ENCODE measurements around the gene COPG1. TPM values are rescaled to one million over a fixed set of nuclear protein-coding genes. Genes with fewer than 3 reads are reported as not detected.
"Not testable (repeated sequence)": the region's sequence is repeated elsewhere in the genome, so short reads cannot be mapped to it uniquely, and the experiment has no call there.

Gene COPG1
- total and polyA plus RNA-seq, 2 donors (not counting 3 experiments of a cell fraction or from before 2014, with no cell fraction given), result 112 to 202 TPM

DNA sequence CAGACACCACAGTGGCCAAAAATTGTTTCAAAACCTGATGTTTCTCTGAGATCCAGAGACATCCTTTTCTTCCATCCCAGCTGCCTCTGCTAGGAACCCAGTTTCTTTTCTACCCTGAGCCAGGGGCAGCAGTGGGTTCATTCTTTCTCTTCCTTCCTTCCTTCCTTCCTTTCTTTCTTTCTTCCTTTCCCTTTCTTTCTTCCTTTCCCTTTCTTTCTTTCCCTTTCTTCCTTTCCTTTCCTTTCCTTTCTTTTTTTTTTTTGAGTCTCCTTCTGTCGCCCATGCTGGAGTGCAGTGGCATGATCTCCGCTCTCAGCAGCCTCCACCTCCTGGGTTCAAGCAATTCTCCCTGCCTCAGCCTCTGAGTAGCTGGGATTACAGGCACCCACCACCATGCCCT is 30.7 kb upstream of the COPG1 start:
- H3K4me3 ChIP-seq (replicated peaks in 1 of 3; ENCODE audit: insufficient read depth in 1 of 3, low read depth in 1 of 3, low read length in 3 of 3), result no peak overlapping the region
- H3K79me2 ChIP-seq (ENCODE audit: control insufficient read depth, insufficient read depth, low read length), result no peaks in the 10 kb centered on the region
- CTCF ChIA-PET, result interaction anchor here (1.3 kb wide), 1 partner anchor 15 kb away, joined by 3 read pairs; no protein-coding TSS in a partner anchor
- intact Hi-C loops (cut with micrococcal nuclease), result no loop called here
- no peak overlapping the region for H3K27ac ChIP-seq (ENCODE audit: insufficient read depth, low read depth, low read length)
- POLR2A ChIA-PET, result no interaction called here
- no peak overlapping the region for H3K9ac ChIP-seq (replicated peaks; ENCODE audit: extremely low read depth, insufficient read depth, low read length)
- dilution Hi-C loops (cut with MboI; ENCODE audit: extremely low pct_ligation_motif_present, low sequenced_read_pairs), result no loop called here
- H4K20me1 ChIP-seq (replicated peaks; ENCODE audit: control insufficient read depth, extremely low read depth, insufficient read depth, low read length), result no peaks in the 10 kb centered on the region
- H3K36me3 ChIP-seq (ENCODE audit: control insufficient read depth in 2 of 2, extremely low read depth in 1 of 2, insufficient read depth in 2 of 2, low read length in 2 of 2), result no peaks in the 10 kb centered on the region
- H3K27me3 ChIP-seq (ENCODE audit: control insufficient read depth in 2 of 2, insufficient read depth in 2 of 2, low read length in 2 of 2), result peaks cover 0 to 2% of the 10 kb centered on the region in 2 experiments
- no peak for DNase-seq (ENCODE audit: low read depth, low spot score)
- H3K9me1 ChIP-seq (replicated peaks; ENCODE audit: control insufficient read depth, extremely low read depth, insufficient read depth, low read length), result no peaks in the 10 kb centered on the region
- no peak for FAIRE-seq
- BruUV-seq (replicated peaks), result no TSS peak
- H3K4me1 ChIP-seq (ENCODE audit: control insufficient read depth, extremely low read depth, insufficient read depth, low read length), result no peaks in the 10 kb centered on the region
- no peak overlapping the region for H2AFZ ChIP-seq (ENCODE audit: low read depth, low read length)
- no peaks in the 10 kb centered on the region for H3K9me3 ChIP-seq (replicated peaks; ENCODE audit: control insufficient read depth, insufficient read depth, low read length)
- no peak overlapping the region for H3K4me2 ChIP-seq (ENCODE audit: insufficient read depth, low read length)
- TF ChIP-seq MYC (IDR thresholded peaks at IDR 0.05; ENCODE audit: low read depth, low read length) (no peak), POLR2AphosphoS5 (IDR thresholded peaks at IDR 0.05; ENCODE audit: insufficient read depth, low read depth, low read length) (no peak)

DNA sequence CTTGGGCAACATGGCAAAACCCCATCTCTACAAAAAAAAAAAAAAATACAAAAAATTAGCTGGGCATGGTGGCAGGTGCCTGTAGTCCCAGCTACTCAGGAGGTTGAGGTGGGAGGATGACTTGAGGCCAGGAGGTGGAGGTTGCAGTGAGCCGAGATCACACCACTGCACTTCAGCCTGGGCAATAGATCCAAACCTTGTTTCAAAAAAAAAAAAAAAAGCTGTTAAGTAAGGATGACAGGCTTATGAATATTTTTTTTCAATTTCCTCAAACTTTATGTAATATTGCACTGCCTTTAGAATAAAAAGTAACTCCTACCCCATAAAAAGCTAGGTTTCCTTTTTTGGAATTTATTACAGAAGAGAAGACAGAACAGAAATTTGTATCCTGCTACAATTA is 25.0 kb upstream of the COPG1 start:
- H3K9me1 ChIP-seq (replicated peaks; ENCODE audit: control insufficient read depth, extremely low read depth, insufficient read depth, low read length); H3K4me3 ChIP-seq (replicated peaks in 1 of 3; ENCODE audit: insufficient read depth in 1 of 3, low read depth in 1 of 3, low read length in 3 of 3); H3K9me3 ChIP-seq (replicated peaks; ENCODE audit: control insufficient read depth, insufficient read depth, low read length); H3K9ac ChIP-seq (replicated peaks; ENCODE audit: extremely low read depth, insufficient read depth, low read length); DNase-seq (ENCODE audit: low read depth, low spot score); intact Hi-C loops (cut with micrococcal nuclease); H3K27ac ChIP-seq (ENCODE audit: insufficient read depth, low read depth, low read length); H3K27me3 ChIP-seq (ENCODE audit: control insufficient read depth in 2 of 2, insufficient read depth in 2 of 2, low read length in 2 of 2); H3K79me2 ChIP-seq (ENCODE audit: control insufficient read depth, insufficient read depth, low read length); FAIRE-seq; H4K20me1 ChIP-seq (replicated peaks; ENCODE audit: control insufficient read depth, extremely low read depth, insufficient read depth, low read length); H2AFZ ChIP-seq (ENCODE audit: low read depth, low read length); H3K36me3 ChIP-seq (ENCODE audit: control insufficient read depth in 2 of 2, extremely low read depth in 1 of 2, insufficient read depth in 2 of 2, low read length in 2 of 2); dilution Hi-C loops (cut with MboI; ENCODE audit: extremely low pct_ligation_motif_present, low sequenced_read_pairs); BruUV-seq (replicated peaks): not testable (repeated sequence)
- ChIA-PET POLR2A (interaction anchor here (0.7 kb wide), 1 partner anchor 36 kb away, joined by 6 read pairs; no protein-coding TSS in a partner anchor), CTCF (interaction anchor here (1.0 to 2.2 kb wide), 10 partner anchors 8 to 254 kb away, joined by 3 to 14 read pairs (median 4); partner anchors contain the start of gene COPG1)
- H3K4me1 ChIP-seq (ENCODE audit: control insufficient read depth, extremely low read depth, insufficient read depth, low read length), result peaks cover 41% of the 10 kb centered on the region
- H3K4me2 ChIP-seq (ENCODE audit: insufficient read depth, low read length), result peak overlapping the region; percentile 55
